NT2/D1 (cell line): ENCODE measurements around the gene NKX2-2.
"Not testable (repeated sequence)": the region's sequence is repeated elsewhere in the genome, so short reads cannot be mapped to it uniquely, and the experiment has no call there.

Source experiments
- DNase-seq: peaks from one replicate; pipeline ENCODE4 v3.0.0-alpha.2; 2011; ENCODE audit warnings: low read depth, low spot score
- H3K27me3 ChIP-seq: 2 replicates; pipeline ENCODE4 v1.6.0; 2011; ENCODE audit warnings: mild to moderate bottlenecking; ENCODE audit not compliant: insufficient read length, insufficient read depth
- H3K36me3 ChIP-seq: 2 replicates; pipeline ENCODE4 v1.6.1; 2011; ENCODE audit warnings: mild to moderate bottlenecking, low read length, mixed read lengths; ENCODE audit not compliant: insufficient read depth, insufficient read length
- H3K4me1 ChIP-seq: 2 replicates; pipeline ENCODE4 v1.5.1; 2011; ENCODE audit not compliant: insufficient read depth, insufficient read length
- H3K4me3 ChIP-seq: 2 replicates; pipeline ENCODE4 v1.5.1; 2011; ENCODE audit warnings: low read depth; ENCODE audit not compliant: insufficient read length
- H3K9ac ChIP-seq: 2 replicates; pipeline ENCODE4 v1.6.0; 2011; ENCODE audit warnings: low read depth; ENCODE audit not compliant: insufficient read length
- H3K9me3 ChIP-seq: 2 replicates; pipeline ENCODE4 v1.5.1; 2011; ENCODE audit warnings: mild to moderate bottlenecking, low read length; ENCODE audit not compliant: insufficient read depth
- SUZ12 ChIP-seq: IDR thresholded peaks from 2 replicates; pipeline ENCODE4 v1.6.1; 2011; ENCODE audit not compliant: insufficient read length, insufficient read depth; ENCODE audit errors: extremely low read depth
- YY1 ChIP-seq: IDR thresholded peaks from 2 replicates; pipeline ENCODE4 v1.6.1; 2011; ENCODE audit not compliant: insufficient read length, insufficient read depth
- ZNF274 ChIP-seq: IDR thresholded peaks from 2 replicates; pipeline ENCODE4 v1.6.1; 2011; ENCODE audit warnings: mild to moderate bottlenecking, low read depth, low read length

Gene NKX2-2

GRCh38 chr20:21496452-21496851 is 17.4 kb downstream of the NKX2-2 start:
- TF ChIP-seq YY1 (no peak), SUZ12 (no peak), ZNF274 (no peak)
- DNase-seq: no peak
- H3K4me1 ChIP-seq: peaks cover 4% of the 10 kb centered on the region
- H3K9ac ChIP-seq: no peak overlapping the region
- H3K27me3 ChIP-seq: no peaks in the 10 kb centered on the region
- H3K36me3 ChIP-seq: peaks cover 4% of the 10 kb centered on the region
- no peaks in the 10 kb centered on the region for H3K9me3 ChIP-seq
- H3K4me3 ChIP-seq: no peak overlapping the region

DNA sequence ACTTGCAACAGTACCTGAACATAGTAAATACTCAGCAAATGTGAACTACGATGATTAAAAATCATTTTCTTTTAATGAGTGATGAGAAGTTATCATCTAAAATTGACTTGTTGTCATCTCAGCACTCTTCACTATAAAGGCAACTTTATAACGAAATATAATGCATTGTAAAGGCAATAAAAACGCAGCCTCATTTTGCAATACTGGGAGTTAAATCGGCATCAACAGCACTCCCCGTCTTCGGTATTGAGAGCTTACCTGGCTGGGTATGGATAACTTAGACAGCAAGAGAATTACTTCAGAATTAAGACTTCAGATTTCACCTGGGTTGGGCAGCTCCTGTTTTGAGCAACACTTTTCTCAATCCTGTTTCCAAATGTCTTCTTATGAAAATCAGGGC is 20.8 kb downstream of the NKX2-2 start:
- no peak for DNase-seq
- no peaks in the 10 kb centered on the region for H3K4me1 ChIP-seq
- TF ChIP-seq SUZ12: no peak
- H3K9me3 ChIP-seq: no peaks in the 10 kb centered on the region
- no peaks in the 10 kb centered on the region for H3K27me3 ChIP-seq
- H3K36me3 ChIP-seq: no peaks in the 10 kb centered on the region
- no peak overlapping the region for H3K4me3 ChIP-seq
- no peak overlapping the region for H3K9ac ChIP-seq

DNA sequence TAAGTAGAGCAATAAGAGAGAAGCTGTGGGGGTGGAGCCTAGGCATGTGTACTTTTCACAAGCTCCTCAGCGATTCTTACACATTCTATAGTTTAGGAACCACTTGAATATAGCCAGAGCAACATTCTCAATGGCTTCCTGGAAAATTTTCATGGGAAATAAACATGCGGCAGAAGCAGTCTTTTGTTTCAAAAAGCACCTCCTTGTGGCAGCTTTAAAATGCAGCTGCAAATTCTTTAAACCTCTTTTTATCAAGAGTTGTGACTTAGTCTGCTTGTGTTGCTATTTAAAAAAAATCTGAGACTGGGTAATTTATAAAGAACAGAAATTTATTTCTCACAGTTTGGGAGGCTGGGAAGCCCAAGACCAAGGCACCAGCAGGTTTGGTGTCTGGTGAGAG is 23.8 kb downstream of the NKX2-2 start:
- Histone ChIP-seq H3K4me1 (no peaks in the 10 kb centered on the region), H3K9ac (no peak overlapping the region), H3K27me3 (no peaks in the 10 kb centered on the region), H3K4me3 (no peak overlapping the region), H3K9me3 (no peaks in the 10 kb centered on the region), H3K36me3 (no peaks in the 10 kb centered on the region)
- TF ChIP-seq ZNF274: no peak
- no peak for TF ChIP-seq SUZ12
- TF ChIP-seq YY1: no peak
- no peak for DNase-seq

DNA sequence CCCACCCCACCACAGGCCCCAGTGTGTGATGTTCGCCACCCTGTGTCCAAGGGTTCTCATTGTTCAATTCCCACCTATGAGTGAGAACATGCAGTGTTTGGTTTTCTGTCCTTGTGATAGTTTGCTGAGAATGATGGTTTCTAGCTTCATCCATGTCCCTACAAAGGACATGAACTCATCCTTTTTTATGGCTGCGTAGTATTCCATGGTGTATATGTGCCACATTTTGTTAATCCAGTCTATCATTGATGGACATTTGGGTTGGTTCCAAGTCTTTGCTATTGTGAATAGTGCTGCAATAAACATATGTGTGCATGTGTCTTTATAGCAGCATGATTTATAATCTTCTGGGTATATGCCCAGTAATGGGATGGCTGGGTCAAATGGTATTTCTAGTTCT is 33.7 kb downstream of the NKX2-2 start:
- H3K4me3 ChIP-seq, H3K27me3 ChIP-seq, H3K9me3 ChIP-seq, H3K4me1 ChIP-seq, H3K9ac ChIP-seq, H3K36me3 ChIP-seq, DNase-seq: not testable (repeated sequence)

- Histone ChIP-seq H3K36me3 (no peaks in the 10 kb centered on the region), H3K4me3 (no peak overlapping the region), H3K9me3 (no peaks in the 10 kb centered on the region), H3K4me1 (no peaks in the 10 kb centered on the region), H3K27me3 (no peaks in the 10 kb centered on the region), H3K9ac (no peak overlapping the region)
- no peak for DNase-seq
- no peak for TF ChIP-seq ZNF274
- no peak for TF ChIP-seq SUZ12
- TF ChIP-seq YY1: no peak
These were observed 48.1 kb downstream of the NKX2-2 start for GRCh38 chr20:21465799-21466198.

DNA sequence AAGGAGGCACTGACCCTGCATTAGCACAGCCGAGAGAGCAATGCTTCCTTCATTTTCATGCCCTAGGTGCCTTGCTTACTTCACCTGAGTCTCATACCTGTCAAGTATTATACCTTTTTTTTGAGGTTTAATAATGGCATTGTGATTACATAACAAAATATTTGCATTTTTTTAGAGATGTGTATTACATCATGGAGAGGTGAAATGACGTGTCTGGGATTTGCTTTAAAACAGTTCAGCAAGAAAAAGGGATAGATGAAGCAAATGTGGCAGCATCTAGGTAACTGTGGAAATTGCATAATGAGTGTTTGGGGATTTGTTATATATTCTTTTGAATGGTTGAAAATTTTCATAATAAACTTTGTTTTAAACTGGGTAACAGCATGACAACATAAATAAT is 48.9 kb downstream of the NKX2-2 start:
- Histone ChIP-seq H3K4me1 (no peaks in the 10 kb centered on the region), H3K36me3 (no peaks in the 10 kb centered on the region), H3K27me3 (no peaks in the 10 kb centered on the region), H3K4me3 (no peak overlapping the region), H3K9ac (no peak overlapping the region), H3K9me3 (no peaks in the 10 kb centered on the region)
- no peak for TF ChIP-seq YY1
- no peak for TF ChIP-seq SUZ12
- no peak for TF ChIP-seq ZNF274
- DNase-seq: no peak
